Fibroblast of lung (primary cell): ENCODE measurements around the gene TRIM67.

Experiments used
- CTCF ChIP-seq, 2 donors: IDR thresholded peaks in 1 of 2; conservative IDR thresholded peaks in 1 of 2; 1 replicate in 1 of 2; 2 replicates in 1 of 2; pipeline ENCODE4 v1.5.1; 2011 to 2012; ENCODE audit warnings: low read length in 2 of 2, control low read depth in 1 of 2, inconsistent platforms in 1 of 2, low read depth in 1 of 2, mild to moderate bottlenecking in 1 of 2
- EZH2 ChIP-seq: IDR thresholded peaks from 2 replicates; pipeline ENCODE4 v1.5.1; 2012; ENCODE audit warnings: low read length, control low read depth, mild to moderate bottlenecking; ENCODE audit errors: missing control alignments

- no peak for TF ChIP-seq CTCF (conservative IDR thresholded peaks at IDR 0.05 in 1 of 2, IDR thresholded peaks at IDR 0.05 in 1 of 2; ENCODE audit: low read depth in 1 of 2, low read length in 2 of 2)
- TF ChIP-seq EZH2: no peak
These were observed 79.9 kb downstream of the TRIM67 start for GRCh38 chr1:231241750-231242149.
